Measurements from ENCODE around the gene LPCAT3.
"Not testable (repeated sequence)": the region's sequence is repeated elsewhere in the genome, so short reads cannot be mapped to it uniquely, and the experiment has no call there.

Gene LPCAT3

DNA sequence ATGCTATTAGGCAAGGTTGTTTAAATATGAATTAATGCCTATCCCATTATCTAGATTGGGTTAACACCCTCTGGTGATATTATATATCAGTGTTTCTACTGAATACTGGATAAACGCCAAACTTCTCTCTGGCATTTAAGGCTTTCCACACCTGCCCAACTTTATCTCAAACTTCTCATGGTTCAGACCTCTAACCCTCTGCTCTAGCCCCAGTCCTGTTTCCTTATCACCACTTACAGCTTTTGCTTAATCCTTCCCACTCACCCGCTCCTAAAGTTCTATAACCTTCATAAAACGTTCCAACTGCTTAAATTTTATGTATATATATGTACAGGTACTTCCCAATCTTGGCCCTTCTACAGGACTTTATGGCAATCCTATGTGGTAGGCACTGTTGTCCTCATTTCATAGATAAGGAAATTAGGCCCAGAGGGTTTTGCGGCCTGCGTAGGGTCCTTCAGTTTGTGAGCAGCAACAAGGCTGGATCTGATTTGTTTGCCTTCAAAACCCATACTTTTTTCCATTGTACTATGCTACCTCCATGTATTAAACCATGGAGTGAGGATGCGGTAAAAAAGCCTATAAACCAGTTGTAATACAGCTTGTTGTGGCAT is 1.2 kb downstream of the LPCAT3 start:
- H3K4me1 Mint-ChIP-seq (ENCODE audit: low read depth) = peaks cover 48% of the 10 kb centered on the region

DNA sequence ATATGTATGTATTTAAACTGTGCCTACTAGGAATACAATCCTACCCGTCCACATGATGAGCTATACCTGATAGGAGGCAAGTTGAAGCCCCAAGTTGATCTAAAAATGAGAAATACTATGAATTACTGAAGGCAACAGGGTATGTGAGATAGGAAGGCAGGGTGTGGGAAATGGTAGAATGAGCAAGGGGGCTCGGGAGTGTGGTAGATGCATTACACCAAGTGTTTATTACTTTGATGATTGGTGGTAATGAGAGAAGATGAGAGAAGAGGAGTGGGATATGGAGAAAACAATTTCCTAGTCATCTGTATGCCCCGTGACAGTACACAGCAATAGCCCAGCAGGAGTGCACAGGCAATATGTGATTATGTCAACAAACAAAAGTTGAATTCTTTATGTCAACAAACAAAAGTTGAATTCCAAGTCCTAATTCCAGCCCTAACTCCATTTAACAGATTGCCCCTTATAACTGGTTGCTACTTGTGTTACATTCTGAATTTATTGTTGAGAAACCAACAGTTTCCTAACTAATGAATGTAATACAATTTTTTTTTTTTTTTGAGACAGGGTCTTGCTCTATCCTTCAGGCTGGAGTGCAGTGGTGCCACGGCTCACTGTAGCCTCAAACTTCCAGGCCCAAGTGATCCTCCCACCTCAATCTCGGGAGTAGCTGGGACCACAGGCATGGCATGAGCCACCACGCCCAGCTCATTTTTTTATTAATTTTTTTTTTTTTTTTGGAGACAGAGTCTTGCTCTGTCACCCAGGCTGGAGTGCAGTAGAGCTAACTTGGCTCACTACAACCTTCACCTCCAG is 2.5 kb downstream of the LPCAT3 start:
- Mint-ChIP-seq H3K4me1 (ENCODE audit: low read depth) (peaks cover 48% of the 10 kb centered on the region), H3K27ac (no peak overlapping the region), H3K36me3 (no peaks in the 10 kb centered on the region), H3K4me3 (no peak overlapping the region), H3K27me3 (no peaks in the 10 kb centered on the region), H3K9me3 (ENCODE audit: low read depth) (no peaks in the 10 kb centered on the region)

More for the DNA sequence above, 1.2 kb downstream of the LPCAT3 start:
- Mint-ChIP-seq H3K9me3 (ENCODE audit: low read depth) (no peaks in the 10 kb centered on the region), H3K27ac (peak overlapping the region; percentile 95), H3K27me3 (no peaks in the 10 kb centered on the region), H3K36me3 (no peaks in the 10 kb centered on the region), H3K4me3 (peak overlapping the region; percentile 98)

DNA sequence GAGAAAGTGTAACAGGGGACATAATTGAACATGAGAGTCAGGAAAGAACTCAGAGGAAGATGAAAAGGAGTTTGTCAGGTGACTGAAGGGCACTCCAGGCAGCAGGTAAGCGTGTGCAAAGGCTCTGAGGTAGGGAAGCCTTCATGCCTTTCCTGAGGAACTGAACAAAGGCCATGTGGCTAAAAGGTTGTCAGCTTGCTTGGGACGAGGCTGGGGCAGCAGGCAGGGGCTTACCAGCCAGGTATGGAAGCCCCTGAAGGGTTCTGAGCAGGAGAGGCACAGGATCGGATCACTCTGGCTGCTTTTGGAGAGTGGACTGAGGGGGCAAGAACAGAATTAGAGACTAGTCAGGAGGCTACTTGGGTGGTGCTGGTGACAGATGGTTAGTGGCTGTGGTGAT is 5.2 kb downstream of the LPCAT3 start:
- Mint-ChIP-seq H3K9me3 (ENCODE audit: low read depth) (no peaks in the 10 kb centered on the region), H3K4me1 (ENCODE audit: low read depth) (peaks cover 54% of the 10 kb centered on the region), H3K4me3 (no peak overlapping the region), H3K27ac (peak overlapping the region; percentile 55), H3K27me3 (no peaks in the 10 kb centered on the region), H3K36me3 (no peaks in the 10 kb centered on the region)

DNA sequence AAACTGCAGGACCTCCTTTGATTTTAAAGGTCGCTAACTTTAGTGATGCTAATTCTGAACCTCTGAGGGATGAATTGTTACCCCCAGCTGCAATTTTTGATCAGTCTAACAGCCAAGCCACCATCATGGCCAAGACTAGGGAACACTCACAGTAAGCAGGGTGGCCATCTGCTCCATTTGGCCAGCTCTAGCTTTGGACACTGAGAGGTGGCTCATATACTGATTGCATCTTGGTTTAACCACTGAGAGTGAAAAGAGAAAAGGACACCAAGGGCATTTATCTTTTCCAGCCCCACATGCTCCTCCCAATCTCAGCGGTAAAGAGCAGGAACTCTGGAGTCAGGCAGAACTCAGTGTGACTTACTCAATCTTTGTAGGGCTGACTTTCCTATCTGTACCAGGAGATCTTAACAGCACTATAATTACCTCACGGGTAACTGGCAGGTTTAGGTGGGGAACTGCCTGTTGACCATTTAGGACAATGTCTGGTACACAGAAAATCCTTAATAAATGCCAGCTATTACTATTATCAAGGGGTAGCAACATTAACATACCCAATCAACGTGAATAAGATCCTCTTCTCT is 6.2 kb downstream of the LPCAT3 start:
- Mint-ChIP-seq H3K9me3 (ENCODE audit: low read depth) (no peaks in the 10 kb centered on the region), H3K27me3 (no peaks in the 10 kb centered on the region), H3K36me3 (no peaks in the 10 kb centered on the region), H3K4me3 (no peak overlapping the region), H3K27ac (peak overlapping the region; percentile 61), H3K4me1 (ENCODE audit: low read depth) (peaks cover 50% of the 10 kb centered on the region)

DNA sequence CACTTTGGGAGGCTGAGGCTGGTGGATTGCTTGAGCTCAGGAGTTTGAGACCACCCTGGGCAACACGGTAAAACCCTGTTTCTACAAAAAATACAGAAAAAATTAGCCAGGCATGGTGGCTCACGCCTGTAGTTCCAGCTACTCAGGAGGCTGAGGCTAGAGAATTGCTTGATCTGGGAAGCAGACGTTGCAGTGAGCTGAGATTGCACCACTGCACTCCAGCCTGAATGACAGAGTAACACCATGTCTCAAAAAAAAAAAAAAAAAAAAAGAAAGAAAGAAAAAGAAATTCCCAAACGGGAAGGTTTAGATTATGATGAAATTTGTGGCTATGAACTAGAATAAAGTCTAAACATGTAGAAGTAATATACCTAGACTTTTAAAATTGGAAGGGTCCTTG is 6.9 kb downstream of the LPCAT3 start:
- not testable (repeated sequence) for H3K27me3 Mint-ChIP-seq; H3K4me3 Mint-ChIP-seq; H3K27ac Mint-ChIP-seq; H3K9me3 Mint-ChIP-seq (ENCODE audit: low read depth); H3K36me3 Mint-ChIP-seq
- H3K4me1 Mint-ChIP-seq (ENCODE audit: low read depth) = peaks cover 43% of the 10 kb centered on the region

DNA sequence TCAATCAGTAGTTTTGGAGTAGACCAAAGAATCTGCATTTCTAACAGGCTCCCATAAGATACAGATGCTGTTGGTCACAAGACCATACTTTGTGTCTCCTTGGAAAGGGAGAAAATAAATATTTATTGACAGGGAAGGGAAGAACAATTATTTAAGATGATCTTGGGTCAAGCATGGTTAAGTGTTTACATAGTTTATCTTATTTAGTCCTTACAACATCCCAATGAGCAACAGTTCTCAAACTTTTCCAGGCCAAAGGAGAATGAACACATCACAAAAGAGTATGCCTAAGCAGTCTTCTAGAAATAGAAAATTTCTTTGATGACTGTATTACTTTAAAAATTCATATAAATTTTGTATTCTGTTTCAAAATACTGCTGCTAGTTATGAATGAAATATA is 8.8 kb downstream of the LPCAT3 start:
- H3K36me3 Mint-ChIP-seq = no peaks in the 10 kb centered on the region
- no peak overlapping the region for H3K27ac Mint-ChIP-seq
- H3K4me1 Mint-ChIP-seq (ENCODE audit: low read depth) = peaks cover 37% of the 10 kb centered on the region
- no peaks in the 10 kb centered on the region for H3K27me3 Mint-ChIP-seq
- no peaks in the 10 kb centered on the region for H3K9me3 Mint-ChIP-seq (ENCODE audit: low read depth)
- H3K4me3 Mint-ChIP-seq = no peak overlapping the region

DNA sequence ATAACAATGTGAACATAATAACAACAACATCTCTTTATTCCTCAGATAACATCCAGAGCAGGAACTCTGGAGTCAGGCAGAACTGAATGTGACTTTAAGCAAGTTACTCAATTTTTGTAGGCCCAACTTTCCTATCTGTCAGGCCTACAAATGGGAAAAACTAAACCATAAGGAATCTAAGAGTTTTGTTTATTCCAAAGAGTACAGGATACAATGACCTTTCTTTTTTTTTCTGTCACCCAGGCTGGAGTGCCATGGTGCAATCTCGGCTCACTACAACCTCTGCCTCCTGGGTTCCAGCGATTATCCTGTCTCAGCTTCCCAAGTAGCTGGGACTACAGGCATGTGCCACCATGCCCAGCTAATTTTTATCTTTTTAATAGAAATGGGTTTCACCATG is 9.4 kb downstream of the LPCAT3 start:
- H3K9me3 Mint-ChIP-seq (ENCODE audit: low read depth) = no peaks in the 10 kb centered on the region
- no peaks in the 10 kb centered on the region for H3K27me3 Mint-ChIP-seq
- no peaks in the 10 kb centered on the region for H3K36me3 Mint-ChIP-seq
- H3K4me1 Mint-ChIP-seq (ENCODE audit: low read depth) = peaks cover 32% of the 10 kb centered on the region
- H3K27ac Mint-ChIP-seq = no peak overlapping the region
- no peak overlapping the region for H3K4me3 Mint-ChIP-seq

DNA sequence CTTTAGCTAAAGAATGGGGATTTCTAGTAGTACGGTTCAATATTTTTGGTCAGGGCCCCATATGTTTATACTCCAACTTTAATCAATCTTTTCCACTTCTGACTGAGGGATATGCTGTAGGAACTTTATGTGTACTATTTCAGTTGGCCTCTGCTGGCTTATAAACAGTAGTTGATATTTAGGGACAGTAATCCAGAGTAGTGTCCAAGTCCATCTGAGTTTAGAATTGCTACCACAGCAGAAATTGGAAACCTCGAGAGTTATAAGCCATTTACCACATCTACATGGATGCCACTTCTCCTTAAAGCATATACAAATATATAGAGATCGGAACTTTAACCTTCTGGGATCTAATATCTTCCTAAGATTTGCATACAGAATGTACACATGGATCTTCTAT is 11.6 kb downstream of the LPCAT3 start:
- H3K27ac Mint-ChIP-seq = no peak overlapping the region
- H3K27me3 Mint-ChIP-seq = no peaks in the 10 kb centered on the region
- H3K9me3 Mint-ChIP-seq (ENCODE audit: low read depth) = no peaks in the 10 kb centered on the region
- peaks cover 20% of the 10 kb centered on the region for H3K4me1 Mint-ChIP-seq (ENCODE audit: low read depth)
- H3K36me3 Mint-ChIP-seq = peaks cover under 1% of the 10 kb centered on the region
- no peak overlapping the region for H3K4me3 Mint-ChIP-seq

DNA sequence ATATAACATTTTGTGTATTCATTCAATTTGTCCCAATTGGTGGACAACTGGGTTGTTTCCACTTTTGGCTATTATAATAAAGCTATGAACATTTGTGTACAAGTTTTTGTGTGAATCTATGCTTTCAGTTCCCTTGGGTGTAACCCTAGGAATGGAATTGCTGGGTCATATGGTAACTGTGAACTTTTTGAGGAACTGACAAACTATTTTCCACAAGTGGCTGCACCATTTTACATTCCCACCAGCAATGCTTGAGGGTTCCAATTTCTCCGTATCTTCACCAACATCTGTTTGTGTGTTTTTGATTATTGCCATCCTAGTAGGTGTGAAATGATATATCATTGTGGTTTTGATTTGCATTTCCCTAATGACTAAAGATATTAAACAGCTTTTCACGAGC is 13.0 kb downstream of the LPCAT3 start:
- H3K27ac Mint-ChIP-seq = no peak overlapping the region
- no peaks in the 10 kb centered on the region for H3K27me3 Mint-ChIP-seq
- no peak overlapping the region for H3K4me3 Mint-ChIP-seq
- no peaks in the 10 kb centered on the region for H3K9me3 Mint-ChIP-seq (ENCODE audit: low read depth)
- H3K4me1 Mint-ChIP-seq (ENCODE audit: low read depth) = peaks cover 20% of the 10 kb centered on the region
- peaks cover 3% of the 10 kb centered on the region for H3K36me3 Mint-ChIP-seq

DNA sequence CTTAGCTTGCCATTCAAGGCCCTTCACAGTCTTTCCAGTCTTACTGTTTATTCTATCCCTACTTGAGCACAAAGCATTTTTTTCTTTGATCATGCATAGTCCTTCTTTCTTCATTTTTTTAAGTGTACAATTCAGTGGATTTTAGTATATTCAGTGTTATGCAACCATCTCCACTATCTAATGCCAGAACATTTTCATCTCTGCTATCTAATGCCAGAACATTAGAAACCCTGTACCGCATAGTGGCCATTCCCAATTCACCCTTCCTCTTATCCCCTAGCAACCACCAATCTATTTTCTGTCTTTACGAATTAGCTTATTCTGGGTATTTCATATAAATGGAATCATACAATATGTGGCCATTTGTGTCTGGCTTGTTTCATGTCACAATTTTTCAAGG is 13.4 kb downstream of the LPCAT3 start:
- peaks cover 17% of the 10 kb centered on the region for H3K4me1 Mint-ChIP-seq (ENCODE audit: low read depth)
- H3K9me3 Mint-ChIP-seq (ENCODE audit: low read depth) = no peaks in the 10 kb centered on the region
- no peaks in the 10 kb centered on the region for H3K27me3 Mint-ChIP-seq
- H3K27ac Mint-ChIP-seq = no peak overlapping the region
- peaks cover 3% of the 10 kb centered on the region for H3K36me3 Mint-ChIP-seq
- H3K4me3 Mint-ChIP-seq = no peak overlapping the region

DNA sequence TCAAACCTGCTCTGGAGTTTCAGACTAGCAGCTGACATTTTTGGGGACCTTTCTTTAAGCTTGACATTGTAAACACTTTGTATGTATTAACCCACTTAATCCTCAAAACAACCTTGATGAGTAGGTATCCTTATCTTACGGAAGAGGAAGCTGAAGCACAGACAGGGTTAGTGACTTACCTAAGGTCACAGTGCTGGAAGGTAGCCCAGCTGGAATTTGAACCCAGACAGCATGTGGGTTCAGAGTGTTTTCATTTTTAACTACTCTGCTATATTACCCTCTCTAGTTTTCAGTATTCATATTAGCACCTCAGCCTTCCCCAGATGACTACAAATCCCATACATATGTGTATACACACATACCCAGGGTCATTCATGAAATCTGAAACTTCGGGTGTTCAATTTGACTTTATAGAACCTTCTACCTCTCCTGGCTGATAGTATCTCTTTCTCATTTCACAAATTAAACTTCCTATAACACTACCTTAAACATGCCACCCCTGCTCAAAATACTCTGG is 13.9 kb downstream of the LPCAT3 start:
- no peaks in the 10 kb centered on the region for H3K9me3 Mint-ChIP-seq (ENCODE audit: low read depth)
- no peak overlapping the region for H3K4me3 Mint-ChIP-seq
- H3K36me3 Mint-ChIP-seq = peaks cover 3% of the 10 kb centered on the region
- H3K27me3 Mint-ChIP-seq = no peaks in the 10 kb centered on the region
- peaks cover 15% of the 10 kb centered on the region for H3K4me1 Mint-ChIP-seq (ENCODE audit: low read depth)
- H3K27ac Mint-ChIP-seq = no peak overlapping the region

DNA sequence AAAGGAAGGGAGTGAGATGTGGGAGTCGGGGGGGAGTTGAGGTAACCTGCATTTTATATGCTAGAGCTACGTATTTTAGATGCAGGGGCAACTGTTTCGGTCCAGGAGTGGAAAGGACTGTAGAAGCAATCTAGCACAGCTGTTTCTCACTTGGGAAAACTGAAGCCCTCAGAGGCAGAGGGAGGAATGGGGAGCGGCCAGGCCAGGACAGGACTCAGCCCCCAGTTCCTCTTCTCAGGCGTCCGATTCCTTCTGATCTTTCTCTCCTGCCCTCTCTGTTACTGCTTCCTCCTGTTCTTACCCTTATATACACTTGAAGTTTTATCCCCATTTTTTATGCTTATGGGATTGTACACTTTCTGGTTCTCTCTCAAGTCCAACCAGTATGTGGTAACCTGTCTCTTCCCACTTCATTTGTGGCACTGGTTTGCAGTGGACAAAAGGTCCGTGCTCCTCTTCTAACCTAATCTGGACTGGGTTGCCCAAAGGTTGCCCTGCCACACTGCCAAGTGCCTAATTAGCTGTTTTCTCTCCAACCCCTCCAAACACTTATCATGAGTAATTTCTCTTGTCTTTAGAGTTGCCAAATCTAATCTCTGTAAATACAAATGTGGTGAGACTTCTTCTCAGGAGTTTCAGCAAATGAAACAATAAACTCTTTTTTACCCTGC is 16.2 kb downstream of the LPCAT3 start:
- Mint-ChIP-seq H3K27ac (no peak overlapping the region), H3K4me3 (no peak overlapping the region)

DNA sequence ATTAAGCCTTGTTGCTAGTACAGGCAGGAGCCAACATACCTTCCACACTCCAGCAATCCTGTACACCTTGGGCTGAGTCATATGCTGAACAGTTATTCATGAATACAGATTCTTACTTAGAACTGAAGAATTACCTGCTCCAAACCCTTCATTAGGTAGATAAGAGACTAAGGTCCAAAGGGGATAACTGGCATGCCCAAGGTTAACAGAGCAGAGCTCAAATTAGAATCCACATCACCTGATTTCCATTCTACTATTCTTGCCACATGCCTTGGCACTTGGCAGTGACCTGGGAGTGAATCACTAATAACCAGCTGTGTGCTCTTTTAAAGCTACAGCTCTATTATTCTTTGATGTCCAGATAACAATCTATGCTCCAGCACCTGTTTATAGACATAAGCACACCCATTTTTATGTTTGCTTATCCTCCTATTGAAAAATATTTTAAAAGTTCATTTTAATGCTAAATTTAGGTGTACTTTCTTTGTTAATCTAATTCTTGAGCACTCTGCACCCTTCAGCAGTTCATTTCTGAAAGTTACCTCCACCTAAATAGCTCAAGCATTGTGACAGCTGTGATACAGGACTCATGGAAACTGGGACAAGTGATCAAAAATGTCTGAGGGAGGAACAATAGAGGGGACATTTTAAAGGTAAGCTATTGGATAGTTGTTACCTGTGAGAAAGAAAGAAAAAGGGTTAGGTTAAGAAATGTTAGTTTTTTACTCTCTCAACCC is 19.4 kb downstream of the LPCAT3 start:
- Mint-ChIP-seq H3K36me3 (peaks cover 17% of the 10 kb centered on the region), H3K9me3 (ENCODE audit: low read depth) (no peaks in the 10 kb centered on the region), H3K27me3 (no peaks in the 10 kb centered on the region), H3K4me3 (no peak overlapping the region), H3K4me1 (ENCODE audit: low read depth) (peaks cover 6% of the 10 kb centered on the region), H3K27ac (no peak overlapping the region)

More for the DNA sequence above, 16.2 kb downstream of the LPCAT3 start:
- Mint-ChIP-seq H3K4me1 (ENCODE audit: low read depth) (peaks cover 8% of the 10 kb centered on the region), H3K36me3 (peaks cover 9% of the 10 kb centered on the region), H3K27me3 (no peaks in the 10 kb centered on the region), H3K9me3 (ENCODE audit: low read depth) (no peaks in the 10 kb centered on the region)

DNA sequence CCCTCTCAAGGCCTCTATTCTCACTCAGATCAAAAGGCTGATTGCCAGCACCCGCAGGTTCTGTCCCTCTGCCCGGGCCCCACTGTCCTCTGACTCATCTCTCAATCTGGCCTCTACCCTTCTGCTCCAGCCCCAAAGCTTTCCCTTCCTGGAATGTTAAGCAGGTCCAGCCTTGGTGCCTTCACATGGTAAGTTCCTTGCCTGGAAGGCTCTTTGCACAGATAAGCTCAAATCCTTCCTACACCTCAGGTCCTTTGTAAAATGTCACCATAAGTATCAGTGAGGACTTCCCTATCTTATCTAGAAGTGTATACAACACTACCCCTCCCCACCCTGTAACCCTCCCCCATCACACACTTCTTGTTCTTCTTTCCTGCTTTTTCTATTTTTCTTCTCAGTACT is 22.2 kb downstream of the LPCAT3 start:
- H3K27me3 Mint-ChIP-seq = no peaks in the 10 kb centered on the region
- peaks cover 7% of the 10 kb centered on the region for H3K4me1 Mint-ChIP-seq (ENCODE audit: low read depth)
- peaks cover 16% of the 10 kb centered on the region for H3K36me3 Mint-ChIP-seq
- H3K27ac Mint-ChIP-seq = no peak overlapping the region
- no peak overlapping the region for H3K4me3 Mint-ChIP-seq
- H3K9me3 Mint-ChIP-seq (ENCODE audit: low read depth) = no peaks in the 10 kb centered on the region
